ENCODE data around the gene RPA3.

The RPA3 gene

GRCh38 chr7:7673240-7673550, 45.2 kb downstream of the RPA3 start:
- DNase-seq (ENCODE audit: low read depth), result no peak
- no peak overlapping the region for H3K4me3 ChIP-seq (ENCODE audit: low read depth, low read length)
- TF ChIP-seq, protein P1, sequence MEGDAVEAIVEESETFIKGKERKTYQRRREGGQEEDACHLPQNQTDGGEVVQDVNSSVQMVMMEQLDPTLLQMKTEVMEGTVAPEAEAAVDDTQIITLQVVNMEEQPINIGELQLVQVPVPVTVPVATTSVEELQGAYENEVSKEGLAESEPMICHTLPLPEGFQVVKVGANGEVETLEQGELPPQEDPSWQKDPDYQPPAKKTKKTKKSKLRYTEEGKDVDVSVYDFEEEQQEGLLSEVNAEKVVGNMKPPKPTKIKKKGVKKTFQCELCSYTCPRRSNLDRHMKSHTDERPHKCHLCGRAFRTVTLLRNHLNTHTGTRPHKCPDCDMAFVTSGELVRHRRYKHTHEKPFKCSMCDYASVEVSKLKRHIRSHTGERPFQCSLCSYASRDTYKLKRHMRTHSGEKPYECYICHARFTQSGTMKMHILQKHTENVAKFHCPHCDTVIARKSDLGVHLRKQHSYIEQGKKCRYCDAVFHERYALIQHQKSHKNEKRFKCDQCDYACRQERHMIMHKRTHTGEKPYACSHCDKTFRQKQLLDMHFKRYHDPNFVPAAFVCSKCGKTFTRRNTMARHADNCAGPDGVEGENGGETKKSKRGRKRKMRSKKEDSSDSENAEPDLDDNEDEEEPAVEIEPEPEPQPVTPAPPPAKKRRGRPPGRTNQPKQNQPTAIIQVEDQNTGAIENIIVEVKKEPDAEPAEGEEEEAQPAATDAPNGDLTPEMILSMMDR (IDR thresholded peaks at IDR 0.05; ENCODE audit: low read depth, low read length, missing control alignments), result no peak

GRCh38 chr7:7672545-7673239, 45.7 kb downstream of the RPA3 start:
- TF ChIP-seq, protein P1 (IDR thresholded peaks at IDR 0.05; ENCODE audit: low read depth, low read length, missing control alignments), result no peak
- no peak overlapping the region for H3K4me3 ChIP-seq (ENCODE audit: low read depth, low read length)
- no peak for DNase-seq (ENCODE audit: low read depth)

- TF ChIP-seq, protein P1 (IDR thresholded peaks at IDR 0.05; ENCODE audit: low read depth, low read length, missing control alignments), result no peak
- DNase-seq (ENCODE audit: low read depth), result no peak
- H3K4me3 ChIP-seq (ENCODE audit: low read depth, low read length), result no peak overlapping the region
Measured at GRCh38 chr7:7671361-7671760, 47.0 kb downstream of the RPA3 start.

DNA sequence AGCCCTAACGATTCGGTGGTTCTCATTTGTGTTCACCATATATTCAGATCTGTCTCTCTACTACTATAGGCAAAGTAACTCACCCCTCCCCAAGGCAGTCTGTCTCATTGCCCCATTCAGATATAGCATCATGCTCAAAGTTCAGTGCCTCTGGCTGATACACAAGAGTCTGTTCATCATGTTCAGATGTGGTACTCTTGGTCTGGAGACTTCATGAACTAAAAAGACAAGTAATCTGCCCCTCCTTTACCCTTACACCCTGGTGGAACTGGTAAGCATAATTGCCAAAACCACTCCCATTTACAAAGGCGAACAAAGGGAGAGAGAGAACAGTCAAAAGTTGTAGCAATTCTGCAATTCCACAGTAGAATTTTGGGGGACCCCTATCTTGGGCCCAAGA, 47.9 kb downstream of the RPA3 start:
- no peak overlapping the region for H3K4me3 ChIP-seq (ENCODE audit: low read depth, low read length)
- TF ChIP-seq, protein P1 (IDR thresholded peaks at IDR 0.05; ENCODE audit: low read depth, low read length, missing control alignments), result no peak
- DNase-seq (ENCODE audit: low read depth), result no peak

DNA sequence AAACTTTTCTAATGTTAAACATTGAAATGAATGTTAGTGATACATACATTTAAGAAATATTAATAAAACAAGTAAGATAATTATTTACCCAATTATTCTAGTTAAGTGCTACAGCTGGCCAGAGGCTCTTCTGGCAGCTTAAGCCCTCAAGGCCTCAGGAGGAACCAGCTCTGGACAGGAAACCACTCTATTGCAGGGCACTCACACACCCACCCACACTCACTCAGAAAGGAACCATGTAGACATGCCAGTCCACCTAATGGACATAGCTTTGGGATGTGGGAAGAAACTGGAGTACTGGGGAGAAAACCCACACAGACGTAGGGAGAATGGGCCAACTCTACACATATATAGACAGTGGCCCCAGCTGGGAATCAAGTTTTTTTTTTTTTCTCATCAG, 49.7 kb downstream of the RPA3 start:
- TF ChIP-seq, protein P1 (IDR thresholded peaks at IDR 0.05; ENCODE audit: low read depth, low read length, missing control alignments), result no peak
- H3K4me3 ChIP-seq (ENCODE audit: low read depth, low read length), result no peak overlapping the region
- DNase-seq (ENCODE audit: low read depth), result no peak

GRCh38 chr7:7667187-7667586, 51.2 kb downstream of the RPA3 start:
- TF ChIP-seq, protein P1 (IDR thresholded peaks at IDR 0.05; ENCODE audit: low read depth, low read length, missing control alignments), result no peak
- H3K4me3 ChIP-seq (ENCODE audit: low read depth, low read length), result no peak overlapping the region
- DNase-seq (ENCODE audit: low read depth), result no peak

DNA sequence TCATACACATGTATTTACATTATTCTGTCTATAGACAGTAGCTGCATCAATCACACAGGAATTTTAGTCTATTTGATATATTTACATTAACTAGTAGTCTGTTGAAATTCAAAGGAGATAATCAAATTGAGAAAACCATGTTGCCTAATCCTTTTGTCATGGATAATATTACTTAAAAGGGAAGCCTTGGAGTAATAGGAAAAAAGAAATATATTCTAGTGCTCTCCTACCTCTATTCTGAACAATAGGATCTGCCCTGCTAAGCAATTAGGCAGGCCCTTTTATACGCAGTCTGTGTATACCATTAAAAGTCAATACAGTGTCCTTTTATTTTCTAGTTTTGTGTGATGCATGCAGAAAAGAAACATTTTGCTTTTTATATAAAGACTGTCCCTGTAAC, 53.4 kb downstream of the RPA3 start:
- H3K4me3 ChIP-seq (ENCODE audit: low read depth, low read length), result no peak overlapping the region
- TF ChIP-seq, protein P1 (IDR thresholded peaks at IDR 0.05; ENCODE audit: low read depth, low read length, missing control alignments), result no peak
- no peak for DNase-seq (ENCODE audit: low read depth)

Measured in GM12864 (cell line).